ENCODE data around the gene TMEM91.

TMEM91 gene

GRCh38 chr19:41405776-41406175 is 29.4 kb downstream of the TMEM91 start:
- TF ChIP-seq TAF1 (IDR thresholded peaks at IDR 0.05; ENCODE audit: borderline replicate concordance, insufficient read depth, low read length) (no peak), SIN3A (IDR thresholded peaks at IDR 0.05; ENCODE audit: borderline replicate concordance, insufficient read depth, low read length) (no peak), REST (IDR thresholded peaks at IDR 0.05; ENCODE audit: insufficient read depth in 1 of 2, low read depth in 2 of 2, low read length in 2 of 2) (no peak), FOXP2 (optimal IDR thresholded peaks at IDR 0.05; ENCODE audit: borderline replicate concordance, extremely low read depth, extremely low read length, insufficient read depth) (no peak), POLR2AphosphoS5 (IDR thresholded peaks at IDR 0.05; ENCODE audit: low read depth, low read length) (no peak)

GRCh38 chr19:41407271-41407670 is 30.9 kb downstream of the TMEM91 start:
- TF ChIP-seq REST (IDR thresholded peaks at IDR 0.05; ENCODE audit: insufficient read depth in 1 of 2, low read depth in 2 of 2, low read length in 2 of 2) (no peak), SIN3A (IDR thresholded peaks at IDR 0.05; ENCODE audit: borderline replicate concordance, insufficient read depth, low read length) (no peak), TAF1 (IDR thresholded peaks at IDR 0.05; ENCODE audit: borderline replicate concordance, insufficient read depth, low read length) (no peak), FOXP2 (optimal IDR thresholded peaks at IDR 0.05; ENCODE audit: borderline replicate concordance, extremely low read depth, extremely low read length, insufficient read depth) (no peak), POLR2AphosphoS5 (IDR thresholded peaks at IDR 0.05; ENCODE audit: low read depth, low read length) (no peak)

GRCh38 chr19:41408256-41408655 is 31.9 kb downstream of the TMEM91 start:
- TF ChIP-seq POLR2AphosphoS5 (IDR thresholded peaks at IDR 0.05; ENCODE audit: low read depth, low read length) (no peak), TAF1 (IDR thresholded peaks at IDR 0.05; ENCODE audit: borderline replicate concordance, insufficient read depth, low read length) (no peak), SIN3A (IDR thresholded peaks at IDR 0.05; ENCODE audit: borderline replicate concordance, insufficient read depth, low read length) (no peak), REST (IDR thresholded peaks at IDR 0.05; ENCODE audit: insufficient read depth in 1 of 2, low read depth in 2 of 2, low read length in 2 of 2) (no peak), FOXP2 (optimal IDR thresholded peaks at IDR 0.05; ENCODE audit: borderline replicate concordance, extremely low read depth, extremely low read length, insufficient read depth) (no peak)

GRCh38 chr19:41409288-41409687 is 33.0 kb downstream of the TMEM91 start:
- no peak for TF ChIP-seq TAF1 (IDR thresholded peaks at IDR 0.05; ENCODE audit: borderline replicate concordance, insufficient read depth, low read length)

- TF ChIP-seq SIN3A (IDR thresholded peaks at IDR 0.05; ENCODE audit: borderline replicate concordance, insufficient read depth, low read length) = no peak
- no peak for TF ChIP-seq FOXP2 (optimal IDR thresholded peaks at IDR 0.05; ENCODE audit: borderline replicate concordance, extremely low read depth, extremely low read length, insufficient read depth)
- no peak for TF ChIP-seq POLR2AphosphoS5 (IDR thresholded peaks at IDR 0.05; ENCODE audit: low read depth, low read length)
- no peak for TF ChIP-seq REST (IDR thresholded peaks at IDR 0.05; ENCODE audit: insufficient read depth in 1 of 2, low read depth in 2 of 2, low read length in 2 of 2)
- no peak for TF ChIP-seq TAF1 (IDR thresholded peaks at IDR 0.05; ENCODE audit: borderline replicate concordance, insufficient read depth, low read length)
Measured at GRCh38 chr19:41410336-41411054, 34.2 kb downstream of the TMEM91 start.

All from PFSK-1 (cell line).